ENCODE measurements around the gene ITGA2B.

- TF ChIP-seq MAZ (IDR thresholded peaks at IDR 0.05; ENCODE audit: borderline replicate concordance, low read depth, low read length) (no peak), NFE2L2 (IDR thresholded peaks at IDR 0.05; ENCODE audit: low read depth, low read length) (no peak), RCOR1 (IDR thresholded peaks at IDR 0.05; ENCODE audit: insufficient replicate concordance, low read length) (no peak)
- TF ChIP-seq, protein P1, sequence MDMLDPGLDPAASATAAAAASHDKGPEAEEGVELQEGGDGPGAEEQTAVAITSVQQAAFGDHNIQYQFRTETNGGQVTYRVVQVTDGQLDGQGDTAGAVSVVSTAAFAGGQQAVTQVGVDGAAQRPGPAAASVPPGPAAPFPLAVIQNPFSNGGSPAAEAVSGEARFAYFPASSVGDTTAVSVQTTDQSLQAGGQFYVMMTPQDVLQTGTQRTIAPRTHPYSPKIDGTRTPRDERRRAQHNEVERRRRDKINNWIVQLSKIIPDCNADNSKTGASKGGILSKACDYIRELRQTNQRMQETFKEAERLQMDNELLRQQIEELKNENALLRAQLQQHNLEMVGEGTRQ (IDR thresholded peaks at IDR 0.05; ENCODE audit: low read depth, low read length), result no peak
These were observed 27.3 kb upstream of the ITGA2B start for GRCh38 chr17:44416558-44417289.
